Measurements from ENCODE around the gene TMEM132E.

DNA sequence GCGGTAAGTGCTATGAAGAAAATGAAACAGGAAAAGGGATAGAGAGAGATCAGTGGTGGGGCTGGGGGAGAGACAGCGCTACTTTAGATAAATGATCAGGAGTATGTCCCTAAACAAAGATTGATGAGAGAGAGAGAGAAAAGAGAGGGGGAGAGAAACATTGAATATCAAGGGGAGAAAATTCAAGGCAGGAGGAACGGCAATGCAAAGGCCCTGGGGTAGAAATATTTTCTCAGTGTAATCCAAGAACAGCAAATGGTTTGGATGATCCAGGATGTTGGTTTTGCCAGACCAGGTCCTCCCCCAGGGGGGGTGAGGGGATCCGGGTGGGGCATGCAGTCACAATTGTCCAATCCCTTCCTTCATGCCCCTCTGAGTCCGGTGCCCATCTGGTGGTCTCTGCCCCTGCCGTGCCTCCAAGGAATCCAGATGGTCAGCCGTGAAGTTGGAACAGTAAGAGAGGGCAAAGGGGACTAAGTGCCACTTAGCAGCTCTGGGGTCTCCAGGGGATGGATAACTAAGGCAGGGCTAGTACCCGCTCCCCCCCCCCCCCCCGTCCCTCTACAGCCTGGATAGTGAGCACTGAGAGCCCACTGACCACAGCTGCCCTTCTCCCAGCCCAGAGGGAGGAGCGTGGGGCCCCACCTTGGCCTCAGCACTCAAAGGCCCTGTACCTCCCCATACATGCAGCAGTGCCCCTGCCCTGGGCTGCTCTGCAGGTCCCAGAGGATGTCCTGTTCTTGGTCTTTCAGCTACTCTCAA is 43.7 kb downstream of the TMEM132E start:
- TF ChIP-seq, protein P1, sequence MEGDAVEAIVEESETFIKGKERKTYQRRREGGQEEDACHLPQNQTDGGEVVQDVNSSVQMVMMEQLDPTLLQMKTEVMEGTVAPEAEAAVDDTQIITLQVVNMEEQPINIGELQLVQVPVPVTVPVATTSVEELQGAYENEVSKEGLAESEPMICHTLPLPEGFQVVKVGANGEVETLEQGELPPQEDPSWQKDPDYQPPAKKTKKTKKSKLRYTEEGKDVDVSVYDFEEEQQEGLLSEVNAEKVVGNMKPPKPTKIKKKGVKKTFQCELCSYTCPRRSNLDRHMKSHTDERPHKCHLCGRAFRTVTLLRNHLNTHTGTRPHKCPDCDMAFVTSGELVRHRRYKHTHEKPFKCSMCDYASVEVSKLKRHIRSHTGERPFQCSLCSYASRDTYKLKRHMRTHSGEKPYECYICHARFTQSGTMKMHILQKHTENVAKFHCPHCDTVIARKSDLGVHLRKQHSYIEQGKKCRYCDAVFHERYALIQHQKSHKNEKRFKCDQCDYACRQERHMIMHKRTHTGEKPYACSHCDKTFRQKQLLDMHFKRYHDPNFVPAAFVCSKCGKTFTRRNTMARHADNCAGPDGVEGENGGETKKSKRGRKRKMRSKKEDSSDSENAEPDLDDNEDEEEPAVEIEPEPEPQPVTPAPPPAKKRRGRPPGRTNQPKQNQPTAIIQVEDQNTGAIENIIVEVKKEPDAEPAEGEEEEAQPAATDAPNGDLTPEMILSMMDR (IDR thresholded peaks at IDR 0.05) = no peak
- TF ChIP-seq MAFK (IDR thresholded peaks at IDR 0.05; ENCODE audit: partially characterized antibody) = no peak
- TF ChIP-seq CHD2 (IDR thresholded peaks at IDR 0.05; ENCODE audit: low read length, partially characterized antibody) = no peak
- no peak for TF ChIP-seq CHD4 (IDR thresholded peaks at IDR 0.05; ENCODE audit: borderline replicate concordance)
- TF ChIP-seq EP300 (IDR thresholded peaks at IDR 0.05) = no peak
- no peak for TF ChIP-seq ZFP36 (IDR thresholded peaks at IDR 0.05; ENCODE audit: borderline replicate concordance, partially characterized antibody)
